Measurements from ENCODE around the gene TTC9B.
"Not testable (repeated sequence)": the region's sequence is repeated elsewhere in the genome, so short reads cannot be mapped to it uniquely, and the experiment has no call there.

The TTC9B gene

DNA sequence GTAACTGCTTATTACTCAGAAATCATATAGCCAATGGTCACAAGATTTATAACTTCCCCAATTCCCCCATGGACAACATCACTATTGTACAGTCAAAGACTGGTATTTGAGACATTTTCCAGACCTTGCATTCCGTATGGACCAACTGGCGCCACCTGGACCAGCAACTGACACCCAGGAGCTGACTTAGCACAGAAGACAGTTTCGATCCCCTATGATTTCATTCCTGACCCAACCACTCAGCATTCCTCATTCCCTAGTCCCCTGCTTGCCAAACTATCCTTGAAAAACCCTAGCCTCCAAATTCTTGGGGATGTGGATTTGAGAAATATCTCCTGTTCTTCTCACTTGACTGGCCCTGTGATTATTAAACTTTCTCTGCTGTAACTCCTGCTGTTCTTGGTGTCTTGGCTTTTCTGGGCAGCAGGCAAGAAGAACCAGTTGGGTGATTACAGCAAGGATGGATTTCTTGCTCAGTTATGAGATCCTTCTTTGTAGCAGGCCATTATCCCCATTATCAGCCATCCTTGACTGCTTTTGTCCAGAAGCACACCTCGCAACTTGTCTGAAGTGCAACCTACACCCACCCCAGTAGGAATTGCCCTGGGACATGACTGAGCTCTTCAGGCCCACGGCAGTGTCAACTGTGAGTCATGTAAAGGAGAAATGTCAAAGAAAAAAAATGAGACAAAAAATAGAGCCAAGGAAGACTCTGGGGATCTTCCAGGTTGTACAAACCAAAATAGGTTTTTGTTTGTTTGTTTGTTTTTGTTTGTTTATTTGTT, 40.7 kb downstream of the TTC9B start:
- DNase-seq (ENCODE audit: low read depth, low spot score) = no peak
- ChIA-PET CTCF (interaction anchor here (1.0 to 2.5 kb wide), 2 partner anchors 12 to 37 kb away, joined by 4 to 8 read pairs; no protein-coding TSS in a partner anchor), POLR2A (no interaction called here)
- no peak overlapping the region for H3K4me3 ChIP-seq (ENCODE audit: low read depth, low read length)
- TF ChIP-seq, protein P1, sequence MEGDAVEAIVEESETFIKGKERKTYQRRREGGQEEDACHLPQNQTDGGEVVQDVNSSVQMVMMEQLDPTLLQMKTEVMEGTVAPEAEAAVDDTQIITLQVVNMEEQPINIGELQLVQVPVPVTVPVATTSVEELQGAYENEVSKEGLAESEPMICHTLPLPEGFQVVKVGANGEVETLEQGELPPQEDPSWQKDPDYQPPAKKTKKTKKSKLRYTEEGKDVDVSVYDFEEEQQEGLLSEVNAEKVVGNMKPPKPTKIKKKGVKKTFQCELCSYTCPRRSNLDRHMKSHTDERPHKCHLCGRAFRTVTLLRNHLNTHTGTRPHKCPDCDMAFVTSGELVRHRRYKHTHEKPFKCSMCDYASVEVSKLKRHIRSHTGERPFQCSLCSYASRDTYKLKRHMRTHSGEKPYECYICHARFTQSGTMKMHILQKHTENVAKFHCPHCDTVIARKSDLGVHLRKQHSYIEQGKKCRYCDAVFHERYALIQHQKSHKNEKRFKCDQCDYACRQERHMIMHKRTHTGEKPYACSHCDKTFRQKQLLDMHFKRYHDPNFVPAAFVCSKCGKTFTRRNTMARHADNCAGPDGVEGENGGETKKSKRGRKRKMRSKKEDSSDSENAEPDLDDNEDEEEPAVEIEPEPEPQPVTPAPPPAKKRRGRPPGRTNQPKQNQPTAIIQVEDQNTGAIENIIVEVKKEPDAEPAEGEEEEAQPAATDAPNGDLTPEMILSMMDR (IDR thresholded peaks at IDR 0.05; ENCODE audit: insufficient read depth, low read length, missing control alignments) = no peak

DNA sequence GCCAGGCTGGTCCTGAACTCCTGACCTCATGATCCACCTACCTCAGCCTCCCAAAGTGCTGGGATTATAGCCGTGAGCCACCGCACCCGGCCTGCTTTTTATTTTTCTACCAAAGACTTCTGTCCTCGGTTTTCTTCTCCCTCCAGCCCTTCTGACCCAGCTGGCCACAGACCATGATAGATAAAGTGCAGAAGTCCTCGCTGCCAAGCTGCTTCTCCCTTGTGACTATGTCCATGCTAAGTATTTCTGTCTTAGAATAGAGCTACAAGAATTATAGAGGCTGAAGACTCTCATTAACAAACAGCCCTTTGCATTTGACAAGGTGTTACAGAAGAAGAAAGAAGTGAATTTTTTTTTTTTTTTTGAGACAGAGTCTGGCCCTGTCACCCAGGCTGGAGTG, 42.4 kb downstream of the TTC9B start:
- H3K4me3 ChIP-seq (ENCODE audit: low read depth, low read length) = no peak overlapping the region
- TF ChIP-seq, protein P1 (IDR thresholded peaks at IDR 0.05; ENCODE audit: insufficient read depth, low read length, missing control alignments) = no peak
- DNase-seq (ENCODE audit: low read depth, low spot score) = no peak
- POLR2A ChIA-PET = interaction anchor here (1.0 kb wide), 1 partner anchor 330 kb away, joined by 3 read pairs; the partner anchor contains the start of gene FBL
- CTCF ChIA-PET = interaction anchor here (0.7 kb wide), 1 partner anchor 19 kb away, joined by 3 read pairs; no protein-coding TSS in a partner anchor

DNA sequence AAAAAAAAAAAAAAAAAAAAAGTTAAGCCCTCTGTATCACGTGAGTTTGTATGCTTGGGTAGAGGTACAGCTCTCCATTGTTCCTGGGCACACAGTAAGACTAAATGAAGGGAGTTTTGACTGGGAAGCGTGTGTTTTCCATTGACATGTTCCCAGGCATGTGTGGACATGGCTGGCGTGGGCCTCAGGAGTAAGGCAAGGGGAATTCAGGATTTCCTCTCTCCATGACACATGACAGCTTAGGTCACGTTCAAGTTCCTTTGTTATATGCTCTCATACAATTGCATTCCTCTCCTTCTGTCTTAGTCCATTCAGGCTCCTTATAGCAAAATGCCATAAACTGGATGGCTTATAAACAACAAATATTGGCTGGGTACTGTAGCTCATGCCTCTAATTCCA, 44.1 kb downstream of the TTC9B start:
- ChIA-PET POLR2A (no interaction called here), CTCF (interaction anchor here (1.5 to 1.8 kb wide), 2 partner anchors 8 to 34 kb away, joined by 5 to 12 read pairs; no protein-coding TSS in a partner anchor)
- TF ChIP-seq, protein P1 (IDR thresholded peaks at IDR 0.05; ENCODE audit: insufficient read depth, low read length, missing control alignments) = no peak
- H3K4me3 ChIP-seq (ENCODE audit: low read depth, low read length) = no peak overlapping the region
- no peak for DNase-seq (ENCODE audit: low read depth, low spot score)

DNA sequence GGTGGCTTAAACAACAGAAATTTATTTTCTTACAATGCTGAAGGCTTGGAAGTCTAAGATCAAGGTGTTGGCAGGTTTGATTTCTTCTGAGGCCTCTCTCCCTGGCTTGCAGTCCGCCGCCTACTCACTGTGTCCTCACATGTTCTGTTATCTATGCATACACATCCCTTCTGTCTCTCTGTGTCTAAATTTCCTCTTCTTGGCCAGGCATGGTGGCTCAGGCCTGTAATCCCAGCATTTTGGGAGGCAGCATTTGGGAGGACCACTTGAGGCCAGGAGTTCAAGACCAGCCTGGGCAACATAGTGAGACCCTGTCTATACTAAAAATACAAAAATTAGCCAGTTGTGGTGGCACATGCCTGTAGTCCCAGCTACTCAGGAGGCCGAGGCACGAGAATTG, 46.9 kb downstream of the TTC9B start:
- DNase-seq (ENCODE audit: low read depth, low spot score); H3K4me3 ChIP-seq (ENCODE audit: low read depth, low read length); POLR2A ChIA-PET: not testable (repeated sequence)
- CTCF ChIA-PET = interaction anchor here (1.4 kb wide), 1 partner anchor 31 kb away, joined by 3 read pairs; no protein-coding TSS in a partner anchor

DNA sequence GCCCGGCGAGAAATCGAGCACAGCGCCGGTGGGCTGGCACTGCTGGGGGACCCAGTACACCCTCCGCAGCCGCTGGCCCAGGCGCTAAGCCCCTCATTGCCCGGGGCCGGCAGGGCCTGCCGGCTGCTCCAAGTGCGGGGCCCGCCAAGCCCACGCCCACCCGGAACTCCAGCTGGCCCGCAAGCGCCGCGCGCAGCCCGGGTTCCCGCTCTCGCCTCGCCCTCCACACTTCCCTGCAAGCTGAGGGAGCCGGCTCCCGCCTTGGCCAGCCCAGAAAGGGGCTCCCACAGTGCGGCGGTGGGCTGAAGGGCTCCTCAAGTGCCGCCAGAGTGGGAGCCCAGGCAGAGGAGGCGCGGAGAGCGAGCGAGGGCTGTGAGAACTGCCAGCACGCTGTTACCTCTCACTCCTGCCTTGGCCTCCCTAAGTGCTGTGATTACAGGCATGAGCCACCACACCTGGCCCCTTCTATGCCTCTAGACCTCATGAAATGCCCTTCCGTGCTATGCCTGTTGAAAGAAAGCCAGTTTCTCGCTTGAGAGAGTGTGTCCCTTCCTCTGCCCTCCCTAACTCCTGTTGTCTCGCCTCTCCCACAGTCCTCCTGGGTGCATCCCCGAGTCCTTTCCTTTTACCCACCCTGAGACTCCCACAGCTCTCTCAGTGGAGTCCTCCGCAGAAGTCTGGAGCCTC, 47.7 kb downstream of the TTC9B start:
- CTCF ChIA-PET = interaction anchor here (0.6 to 1.3 kb wide), 2 partner anchors 9 to 30 kb away, joined by 3 to 5 read pairs; no protein-coding TSS in a partner anchor
- H3K4me3 ChIP-seq (ENCODE audit: low read depth, low read length); DNase-seq (ENCODE audit: low read depth, low spot score): not testable (repeated sequence)
- POLR2A ChIA-PET = interaction anchor here (0.5 kb wide), 1 partner anchor 191 kb away, joined by 3 read pairs; no protein-coding TSS in a partner anchor

DNA sequence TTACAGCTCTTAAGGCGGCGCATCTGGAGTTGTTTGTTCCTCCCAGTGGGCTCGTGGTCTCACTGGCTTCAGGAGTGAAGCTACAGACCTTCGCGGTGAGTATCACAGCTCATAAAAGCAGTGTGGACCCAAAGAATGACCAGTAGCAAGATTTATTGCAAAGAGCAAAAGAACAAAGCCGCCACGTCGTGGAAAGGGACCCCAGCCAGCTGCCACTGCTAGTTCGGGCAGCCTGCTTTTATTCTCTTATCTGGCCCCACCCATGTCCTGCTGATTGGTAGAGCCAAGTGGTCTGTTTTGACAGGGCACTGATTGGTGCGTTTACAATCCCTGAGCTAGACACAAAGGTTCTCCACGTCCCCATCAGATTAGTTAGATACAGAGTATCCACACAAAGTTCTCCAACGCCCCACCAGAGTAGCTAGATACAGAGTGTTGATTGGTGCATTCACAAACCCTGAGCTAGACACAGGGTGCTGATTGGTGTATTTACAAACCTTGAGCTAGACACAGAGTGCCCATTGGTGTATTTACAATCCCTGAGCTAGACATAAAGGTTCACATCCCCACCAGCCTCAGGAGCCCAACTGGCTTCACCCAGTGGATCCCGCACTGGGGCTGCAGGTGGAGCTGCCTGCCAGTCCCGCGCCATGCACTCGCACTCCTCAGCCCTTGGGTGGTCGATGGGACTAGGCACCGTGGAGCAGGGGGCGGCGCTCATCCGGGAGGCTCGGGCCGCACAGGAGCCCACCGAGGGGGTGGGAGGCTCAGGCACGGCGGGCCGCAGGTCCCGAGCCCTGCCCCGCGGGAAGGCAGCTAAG, 48.5 kb downstream of the TTC9B start:
- DNase-seq (ENCODE audit: low read depth, low spot score); H3K4me3 ChIP-seq (ENCODE audit: low read depth, low read length); POLR2A ChIA-PET: not testable (repeated sequence)
- CTCF ChIA-PET = interaction anchor here (1.3 kb wide), 1 partner anchor 29 kb away, joined by 5 read pairs; no protein-coding TSS in a partner anchor

Data from AG04449 (cell line).